ENCODE measurements around the gene GFOD2. TPM values are rescaled to one million over a fixed set of nuclear protein-coding genes. Genes with fewer than 3 reads are reported as not detected.
A peak's percentile ranks its signal among the peaks of the same experiment; 100 is the strongest.

Gene GFOD2
- total and polyA plus RNA-seq, 2 of the 13 experiments (the other 11 are each of a cell fraction or from before 2014, with no cell fraction given), result 11.1 to 17.2 TPM

DNA sequence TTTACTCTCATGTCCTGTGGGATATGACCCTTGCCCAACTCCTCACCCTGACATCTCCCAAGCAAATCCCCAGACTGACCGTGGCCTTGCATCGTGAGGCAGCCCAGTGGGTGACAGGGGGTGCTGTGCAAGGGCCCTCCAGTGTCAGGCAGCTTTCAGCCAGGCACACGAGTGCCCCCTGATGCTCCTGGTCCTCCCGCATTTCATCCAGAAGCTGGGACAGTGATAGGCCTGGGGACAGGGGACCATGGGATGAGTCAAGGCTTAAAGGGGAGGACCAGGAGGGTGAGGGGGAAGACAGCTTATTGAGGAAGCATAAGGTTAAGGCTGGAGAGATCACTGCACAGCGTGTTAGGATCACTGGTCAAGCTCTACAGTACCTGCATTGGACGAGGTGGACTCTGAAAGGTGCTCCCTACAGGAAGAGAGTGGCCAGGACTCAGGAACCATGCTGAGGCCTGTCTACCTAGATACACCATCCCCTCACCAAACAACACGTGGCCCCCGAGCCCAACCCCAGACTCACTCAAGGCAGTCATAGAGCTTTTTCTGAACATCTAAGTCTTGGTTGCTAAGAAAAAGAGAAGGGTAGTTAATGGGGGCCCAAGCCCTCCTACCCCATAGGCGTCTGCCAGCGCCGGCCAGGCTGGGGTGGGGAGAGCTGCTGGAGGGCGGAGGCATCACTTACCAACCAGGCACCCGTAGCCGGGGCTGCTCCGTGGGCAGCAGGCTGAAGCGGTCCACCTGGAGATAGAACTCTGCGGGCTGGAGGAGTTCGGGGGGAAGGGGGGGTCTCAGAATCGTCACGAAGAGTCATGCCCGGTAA is 60.1 kb downstream of the GFOD2 start:
- CTCF ChIA-PET (ENCODE audit: low intra/inter-chr PET ratio, low total read pairs), result no interaction called here
- Histone ChIP-seq H3K4me1 (ENCODE audit: insufficient read depth, low read length) (peaks cover 11% of the 10 kb centered on the region), H3K4me2 (ENCODE audit: low read depth, low read length) (peak overlapping the region; percentile 94), H3K9me3 (ENCODE audit: low read length) (no peaks in the 10 kb centered on the region), H3K27me3 (ENCODE audit: control insufficient read depth in 1 of 2, insufficient read depth in 2 of 2, low read length in 2 of 2) (peaks cover 0 to 7% of the 10 kb centered on the region in 2 experiments; a peak in 4 of 5 replicates), H3K27ac (ENCODE audit: extremely low read length, insufficient read depth, low read length) (peak overlapping the region; percentile 87), H3K36me3 (replicated peaks in 1 of 2; ENCODE audit: control insufficient read depth in 1 of 2, insufficient read depth in 2 of 2, low read length in 2 of 2) (peaks cover 6 to 10% of the 10 kb centered on the region in 2 experiments; a peak in 4 of 5 replicates), H3K9ac (ENCODE audit: insufficient read depth, low read depth, low read length) (peak overlapping the region; percentile 87), H3K4me3 (replicated peaks in 1 of 3; ENCODE audit: insufficient read depth in 1 of 3, low read depth in 2 of 3, low read length in 3 of 3) (peak overlapping the region; percentile 73 to 94 (median 93)), H2AFZ (ENCODE audit: low read length) (no peak overlapping the region), H4K20me1 (ENCODE audit: insufficient read depth, low read length) (0 out of 2 replicates have a peak, but pooled peaks cover 3% of the 10 kb centered on the region), H3K79me2 (ENCODE audit: insufficient read depth, low read length) (peaks cover 11% of the 10 kb centered on the region)
- POLR2A ChIA-PET, result interaction anchor here (1.1 kb wide), 1 partner anchor 130 kb away, joined by 3 read pairs; the partner anchor contains the start of gene RIPOR1
- ATAC-seq (no peak), DNase-seq (ENCODE audit: low spot score) (no peak), FAIRE-seq (peak; percentile 15)
- no TSS peak for BruUV-seq (replicated peaks)
- WGBS (ENCODE audit: low lambda C conversion rate), result 33% methylated on average over 19 of the region's 21 CpGs
- intact Hi-C loops (cut with micrococcal nuclease; ENCODE audit: unreplicated experiment), result no loop called here
- in situ Hi-C loops (cut with HindIII; ENCODE audit: extremely low pct_ligation_motif_present, low pct_unique_long_range_greater_than_20kb), result no loop called here
- TF ChIP-seq ZNF782 (CRISPR knock-in tag; IDR thresholded peaks at IDR 0.05; ENCODE audit: borderline replicate concordance) (no peak), SP5 (CRISPR knock-in tag; IDR thresholded peaks at IDR 0.05; ENCODE audit: borderline replicate concordance, low read depth) (no peak), ZNF263 (CRISPR knock-in tag; IDR thresholded peaks at IDR 0.05) (peak; percentile 92), MLLT10 (CRISPR knock-in tag; IDR thresholded peaks at IDR 0.05) (no peak), KLF15 (CRISPR knock-in tag; IDR thresholded peaks at IDR 0.05; ENCODE audit: borderline replicate concordance) (no peak), ZNF687 (CRISPR knock-in tag; IDR thresholded peaks at IDR 0.05) (no peak), ZNF577 (CRISPR knock-in tag; IDR thresholded peaks at IDR 0.05; ENCODE audit: borderline replicate concordance, low read depth) (no peak), SCMH1 (CRISPR knock-in tag; IDR thresholded peaks at IDR 0.05; ENCODE audit: borderline replicate concordance) (no peak), NR0B2 (CRISPR knock-in tag; IDR thresholded peaks at IDR 0.05) (no peak), POLR2G (IDR thresholded peaks at IDR 0.05; ENCODE audit: low read depth, low read length) (no peak), STAG1 (CRISPR knock-in tag; IDR thresholded peaks at IDR 0.05) (no peak), FOXO4 (CRISPR knock-in tag; conservative IDR thresholded peaks at IDR 0.05) (0 out of 2 replicates have a peak, but pooled peaks have one; percentile 21), ZNF850 (CRISPR knock-in tag; conservative IDR thresholded peaks at IDR 0.05) (no peak)
- TF ChIP-seq, protein P1, sequence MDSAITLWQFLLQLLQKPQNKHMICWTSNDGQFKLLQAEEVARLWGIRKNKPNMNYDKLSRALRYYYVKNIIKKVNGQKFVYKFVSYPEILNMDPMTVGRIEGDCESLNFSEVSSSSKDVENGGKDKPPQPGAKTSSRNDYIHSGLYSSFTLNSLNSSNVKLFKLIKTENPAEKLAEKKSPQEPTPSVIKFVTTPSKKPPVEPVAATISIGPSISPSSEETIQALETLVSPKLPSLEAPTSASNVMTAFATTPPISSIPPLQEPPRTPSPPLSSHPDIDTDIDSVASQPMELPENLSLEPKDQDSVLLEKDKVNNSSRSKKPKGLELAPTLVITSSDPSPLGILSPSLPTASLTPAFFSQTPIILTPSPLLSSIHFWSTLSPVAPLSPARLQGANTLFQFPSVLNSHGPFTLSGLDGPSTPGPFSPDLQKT (CRISPR knock-in tag; IDR thresholded peaks at IDR 0.05; ENCODE audit: borderline replicate concordance), result no peak
